Measurements from ENCODE around the gene SPDYE5. TPM values are rescaled to one million over a fixed set of nuclear protein-coding genes. Genes with fewer than 3 reads are reported as not detected.

Gene SPDYE5
- total and polyA plus RNA-seq, 2 experiments from 2014 or later = 1.8 TPM; not detected in 1

DNA sequence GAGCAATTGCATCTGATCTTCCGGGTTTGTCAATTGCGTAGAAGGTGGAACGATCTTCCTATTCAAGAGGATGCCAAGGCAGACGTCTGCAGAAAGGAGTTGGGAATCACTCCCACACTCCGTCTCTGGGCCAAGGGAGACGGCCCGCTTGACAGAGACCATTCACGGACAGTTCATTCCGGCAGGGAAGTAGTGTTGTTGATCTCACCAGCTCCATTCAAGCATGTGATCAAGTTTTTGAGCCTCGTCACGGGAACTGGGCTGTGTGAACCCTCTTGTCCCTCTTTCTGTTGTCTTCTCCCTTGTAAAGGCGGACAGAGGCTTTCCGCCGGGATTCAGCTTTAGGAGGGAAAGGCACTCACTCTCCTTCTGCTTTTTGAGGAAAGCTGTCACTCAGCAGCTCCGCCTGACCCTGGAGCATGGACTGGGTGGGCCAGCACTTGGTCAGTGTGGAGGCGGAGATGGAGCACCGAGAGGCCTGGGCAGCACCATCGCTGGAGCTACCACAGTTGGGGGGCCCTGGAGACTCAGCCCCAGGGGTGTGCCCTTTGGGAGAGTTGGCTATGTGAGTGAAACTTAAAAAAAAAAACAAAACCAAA, 44.9 kb downstream of the SPDYE5 start:
- H3K36me3 ChIP-seq (ENCODE audit: insufficient read depth) = peaks cover 58% of the 10 kb centered on the region
- Mint-ChIP-seq H3K36me3 (ENCODE audit: low read depth) (peaks cover 77% of the 10 kb centered on the region), H3K27ac (no peak overlapping the region)

DNA sequence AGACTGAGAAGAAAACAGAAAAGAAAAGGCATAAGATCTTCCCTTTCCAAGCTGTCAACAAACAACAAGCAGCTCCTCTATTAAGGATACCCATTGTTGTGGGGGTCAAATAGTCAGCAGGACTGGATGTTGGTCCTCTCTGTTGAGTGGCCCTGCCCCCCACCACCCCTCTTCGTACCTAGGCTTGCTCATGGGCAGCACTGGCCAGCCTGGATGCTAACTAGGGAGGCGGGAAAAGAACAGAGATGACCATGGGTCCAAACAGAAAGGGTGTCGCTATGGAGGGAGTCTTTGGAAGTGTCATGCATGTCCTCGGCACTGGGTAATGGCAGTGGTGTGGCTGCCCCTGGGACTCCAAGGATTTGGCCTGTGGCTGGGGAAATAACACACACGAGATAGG, 45.6 kb downstream of the SPDYE5 start:
- H3K27me3 ChIP-seq (ENCODE audit: insufficient read depth) = no peaks in the 10 kb centered on the region
- H2AFZ ChIP-seq = no peak overlapping the region
- H3K27ac ChIP-seq (ENCODE audit: low read depth) = no peak overlapping the region
- no peak for ATAC-seq
- H3K36me3 ChIP-seq (ENCODE audit: insufficient read depth) = peaks cover 65% of the 10 kb centered on the region
- H3K4me3 ChIP-seq = no peak overlapping the region
- H3K4me3 Mint-ChIP-seq = no peak overlapping the region
- H3K4me2 ChIP-seq = no peak overlapping the region
- no peaks in the 10 kb centered on the region for H3K4me1 ChIP-seq (ENCODE audit: insufficient read depth)
- H3K9me2 ChIP-seq (ENCODE audit: insufficient read depth) = no peaks in the 10 kb centered on the region
- no peaks in the 10 kb centered on the region for H3K9me3 Mint-ChIP-seq
- H4K20me1 ChIP-seq (replicated peaks; ENCODE audit: insufficient read depth) = peaks cover 6% of the 10 kb centered on the region
- H3K79me2 ChIP-seq (replicated peaks; ENCODE audit: insufficient read depth) = no peaks in the 10 kb centered on the region
- peaks cover 8% of the 10 kb centered on the region for H3K27me3 Mint-ChIP-seq (ENCODE audit: insufficient read depth, low read depth, poor library complexity)
- H3K36me3 Mint-ChIP-seq (ENCODE audit: low read depth) = peaks cover 83% of the 10 kb centered on the region
- H3K27ac Mint-ChIP-seq = no peak overlapping the region
- 0 out of 2 replicates have a peak, but pooled peaks cover 2% of the 10 kb centered on the region for H3F3A ChIP-seq (replicated peaks; ENCODE audit: low read depth)
- DNase-seq (ENCODE audit: low spot score) = no peak
- no peak for TF ChIP-seq EZH2phosphoT487 (IDR thresholded peaks at IDR 0.05; ENCODE audit: unreplicated experiment)
- TF ChIP-seq JUNB (IDR thresholded peaks at IDR 0.05; ENCODE audit: unreplicated experiment) = no peak
- H3K4me1 Mint-ChIP-seq = no peaks in the 10 kb centered on the region

More for the DNA sequence above, 44.9 kb downstream of the SPDYE5 start:
- DNase-seq (ENCODE audit: low spot score) = no peak
- Histone ChIP-seq H2AFZ (no peak overlapping the region), H3K4me3 (no peak overlapping the region), H3K27me3 (ENCODE audit: insufficient read depth) (no peaks in the 10 kb centered on the region), H3K4me2 (no peak overlapping the region), H3K27ac (ENCODE audit: low read depth) (no peak overlapping the region), H3F3A (replicated peaks; ENCODE audit: low read depth) (0 out of 2 replicates have a peak, but pooled peaks cover 2% of the 10 kb centered on the region), H3K79me2 (replicated peaks; ENCODE audit: insufficient read depth) (no peaks in the 10 kb centered on the region), H3K9me2 (ENCODE audit: insufficient read depth) (no peaks in the 10 kb centered on the region), H4K20me1 (replicated peaks; ENCODE audit: insufficient read depth) (peaks cover 6% of the 10 kb centered on the region), H3K4me1 (ENCODE audit: insufficient read depth) (no peaks in the 10 kb centered on the region)
- Mint-ChIP-seq H3K27me3 (ENCODE audit: insufficient read depth, low read depth, poor library complexity) (peaks cover 8% of the 10 kb centered on the region), H3K9me3 (no peaks in the 10 kb centered on the region), H3K4me1 (no peaks in the 10 kb centered on the region), H3K4me3 (no peak overlapping the region)
- TF ChIP-seq ZNF114 (CRISPR knock-in tag; IDR thresholded peaks at IDR 0.05) (no peak), STAT1 (IDR thresholded peaks at IDR 0.05; ENCODE audit: unreplicated experiment) (no peak), CREB1 (CRISPR knock-in tag; IDR thresholded peaks at IDR 0.05; ENCODE audit: low read depth) (no peak), NANOG (IDR thresholded peaks at IDR 0.05; ENCODE audit: borderline replicate concordance) (no peak), EZH2 (IDR thresholded peaks at IDR 0.05; ENCODE audit: low read depth, unreplicated experiment) (no peak)
- TF ChIP-seq, protein P1, sequence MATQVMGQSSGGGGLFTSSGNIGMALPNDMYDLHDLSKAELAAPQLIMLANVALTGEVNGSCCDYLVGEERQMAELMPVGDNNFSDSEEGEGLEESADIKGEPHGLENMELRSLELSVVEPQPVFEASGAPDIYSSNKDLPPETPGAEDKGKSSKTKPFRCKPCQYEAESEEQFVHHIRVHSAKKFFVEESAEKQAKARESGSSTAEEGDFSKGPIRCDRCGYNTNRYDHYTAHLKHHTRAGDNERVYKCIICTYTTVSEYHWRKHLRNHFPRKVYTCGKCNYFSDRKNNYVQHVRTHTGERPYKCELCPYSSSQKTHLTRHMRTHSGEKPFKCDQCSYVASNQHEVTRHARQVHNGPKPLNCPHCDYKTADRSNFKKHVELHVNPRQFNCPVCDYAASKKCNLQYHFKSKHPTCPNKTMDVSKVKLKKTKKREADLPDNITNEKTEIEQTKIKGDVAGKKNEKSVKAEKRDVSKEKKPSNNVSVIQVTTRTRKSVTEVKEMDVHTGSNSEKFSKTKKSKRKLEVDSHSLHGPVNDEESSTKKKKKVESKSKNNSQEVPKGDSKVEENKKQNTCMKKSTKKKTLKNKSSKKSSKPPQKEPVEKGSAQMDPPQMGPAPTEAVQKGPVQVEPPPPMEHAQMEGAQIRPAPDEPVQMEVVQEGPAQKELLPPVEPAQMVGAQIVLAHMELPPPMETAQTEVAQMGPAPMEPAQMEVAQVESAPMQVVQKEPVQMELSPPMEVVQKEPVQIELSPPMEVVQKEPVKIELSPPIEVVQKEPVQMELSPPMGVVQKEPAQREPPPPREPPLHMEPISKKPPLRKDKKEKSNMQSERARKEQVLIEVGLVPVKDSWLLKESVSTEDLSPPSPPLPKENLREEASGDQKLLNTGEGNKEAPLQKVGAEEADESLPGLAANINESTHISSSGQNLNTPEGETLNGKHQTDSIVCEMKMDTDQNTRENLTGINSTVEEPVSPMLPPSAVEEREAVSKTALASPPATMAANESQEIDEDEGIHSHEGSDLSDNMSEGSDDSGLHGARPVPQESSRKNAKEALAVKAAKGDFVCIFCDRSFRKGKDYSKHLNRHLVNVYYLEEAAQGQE (IDR thresholded peaks at IDR 0.05; ENCODE audit: unreplicated experiment) = no peak
- TF ChIP-seq, protein P2, sequence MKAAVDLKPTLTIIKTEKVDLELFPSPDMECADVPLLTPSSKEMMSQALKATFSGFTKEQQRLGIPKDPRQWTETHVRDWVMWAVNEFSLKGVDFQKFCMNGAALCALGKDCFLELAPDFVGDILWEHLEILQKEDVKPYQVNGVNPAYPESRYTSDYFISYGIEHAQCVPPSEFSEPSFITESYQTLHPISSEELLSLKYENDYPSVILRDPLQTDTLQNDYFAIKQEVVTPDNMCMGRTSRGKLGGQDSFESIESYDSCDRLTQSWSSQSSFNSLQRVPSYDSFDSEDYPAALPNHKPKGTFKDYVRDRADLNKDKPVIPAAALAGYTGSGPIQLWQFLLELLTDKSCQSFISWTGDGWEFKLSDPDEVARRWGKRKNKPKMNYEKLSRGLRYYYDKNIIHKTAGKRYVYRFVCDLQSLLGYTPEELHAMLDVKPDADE (IDR thresholded peaks at IDR 0.05) = no peak
- ATAC-seq = no peak
